ENCODE results near the gene ITGB1BP2.
"Not testable (repeated sequence)": the region's sequence is repeated elsewhere in the genome, so short reads cannot be mapped to it uniquely, and the experiment has no call there.

Gene ITGB1BP2

DNA sequence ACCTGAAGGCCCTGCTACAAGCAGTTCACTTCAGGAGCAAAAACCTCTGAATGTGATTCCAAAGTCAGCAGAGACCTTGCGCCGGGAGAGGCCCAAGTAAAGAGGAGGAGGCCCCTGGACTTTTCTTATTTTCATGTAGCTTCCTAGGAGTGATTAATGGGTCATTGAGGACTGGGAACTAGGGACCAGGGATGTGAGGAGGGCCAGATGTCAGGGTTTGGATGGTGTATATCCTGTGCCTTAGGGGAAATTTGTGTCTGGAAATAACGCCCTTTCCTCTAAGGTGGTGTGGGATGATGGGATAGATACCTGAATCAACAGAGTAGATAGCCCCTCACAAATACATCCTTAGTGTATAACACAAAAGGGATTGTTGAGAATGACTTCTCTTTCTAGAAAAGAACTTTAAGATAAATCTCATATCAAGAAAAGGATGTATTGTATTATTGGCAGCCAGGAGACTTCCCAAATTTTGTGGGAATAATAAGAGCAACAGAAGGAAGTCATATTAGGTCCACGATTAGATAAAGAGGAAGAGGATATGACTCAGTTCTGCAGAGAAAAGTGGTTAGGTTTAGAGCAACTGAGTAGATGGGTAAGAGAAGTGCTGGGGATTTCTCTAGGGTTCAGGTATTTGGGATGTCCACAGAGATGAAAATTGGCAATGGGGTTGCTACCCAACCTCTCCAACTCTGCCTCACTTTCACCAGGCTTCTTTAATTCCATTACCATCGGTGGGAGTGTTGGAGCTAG, 1.1 kb downstream of the ITGB1BP2 start:
- DNase-seq = no peak

DNA sequence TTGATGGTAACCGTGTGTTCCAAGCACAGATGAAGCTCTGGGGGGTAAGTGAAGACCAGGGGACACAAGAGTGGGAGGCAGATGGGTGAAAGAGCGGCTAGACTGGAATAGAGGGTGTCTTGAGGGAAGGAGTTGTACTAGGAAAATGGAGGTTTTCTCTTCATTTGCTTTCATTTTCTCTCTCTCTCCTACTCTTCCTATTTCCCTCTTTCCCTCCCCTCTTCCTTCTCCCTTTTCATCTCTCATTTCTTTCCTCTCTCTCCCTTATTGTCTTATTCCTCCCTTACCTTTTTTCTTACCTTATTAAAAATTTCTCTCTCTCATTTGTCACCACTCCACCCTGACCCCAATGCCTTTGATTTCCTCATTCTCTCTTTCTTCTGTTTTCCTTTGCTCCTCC, 3.0 kb downstream of the ITGB1BP2 start:
- no peak for DNase-seq

DNA sequence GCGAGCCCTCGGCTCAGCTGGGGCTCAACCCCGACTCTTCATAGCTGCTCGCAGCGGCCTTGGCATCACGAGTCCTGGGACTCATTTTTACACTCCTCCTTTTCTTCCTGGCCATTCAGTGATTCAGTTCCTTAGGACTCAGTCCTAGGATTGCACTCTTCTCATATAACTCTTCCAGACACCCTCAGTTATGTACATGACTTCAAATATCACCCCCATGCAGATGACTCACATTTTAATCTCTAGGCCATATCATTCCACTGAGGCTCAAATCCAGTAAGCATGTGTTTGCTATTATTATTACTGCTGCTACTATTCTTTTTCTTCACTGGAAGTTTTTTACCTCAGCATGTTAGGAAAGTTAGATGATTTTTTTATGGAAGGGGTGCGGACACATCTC, 14.4 kb downstream of the ITGB1BP2 start:
- peak; percentile 77 for DNase-seq

DNA sequence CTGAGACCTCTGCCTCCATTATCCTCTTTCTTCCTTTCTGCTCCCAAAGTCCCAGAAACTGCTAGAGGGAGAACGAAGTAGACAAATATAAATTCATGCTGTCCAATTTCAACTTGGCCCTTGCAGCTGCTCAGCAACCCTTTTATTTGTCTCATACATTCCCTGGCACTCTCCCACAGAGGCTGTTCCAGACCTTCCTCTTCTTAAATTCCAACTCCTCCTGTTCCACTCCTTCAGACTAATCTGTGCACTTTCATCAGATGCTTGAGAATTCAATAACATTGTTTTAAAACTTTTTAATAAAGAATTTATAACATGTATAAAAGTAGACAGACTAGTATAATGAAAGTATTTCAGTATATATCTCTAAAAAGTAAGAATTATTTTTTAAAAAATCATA, 15.4 kb downstream of the ITGB1BP2 start:
- DNase-seq = peak; percentile 2

DNA sequence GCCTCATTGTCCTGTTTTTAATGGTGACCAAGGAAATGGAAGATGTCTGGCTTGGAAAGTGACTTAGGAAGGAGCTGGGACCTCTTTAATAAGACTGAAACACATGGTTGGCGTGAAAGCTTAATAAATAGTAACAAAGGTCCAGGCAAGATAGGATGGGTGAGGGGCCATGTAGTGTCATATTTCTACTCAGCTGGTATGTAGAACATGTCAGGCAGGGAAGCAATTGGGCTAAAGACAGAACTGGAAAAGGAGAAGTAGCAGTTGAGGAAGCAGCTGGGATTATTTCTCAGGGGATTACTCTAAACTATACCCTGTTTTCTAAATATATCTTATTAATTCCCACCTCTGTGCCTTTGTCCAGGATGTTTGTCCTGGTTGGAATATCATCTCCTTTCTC, 18.6 kb downstream of the ITGB1BP2 start:
- DNase-seq = no peak

DNA sequence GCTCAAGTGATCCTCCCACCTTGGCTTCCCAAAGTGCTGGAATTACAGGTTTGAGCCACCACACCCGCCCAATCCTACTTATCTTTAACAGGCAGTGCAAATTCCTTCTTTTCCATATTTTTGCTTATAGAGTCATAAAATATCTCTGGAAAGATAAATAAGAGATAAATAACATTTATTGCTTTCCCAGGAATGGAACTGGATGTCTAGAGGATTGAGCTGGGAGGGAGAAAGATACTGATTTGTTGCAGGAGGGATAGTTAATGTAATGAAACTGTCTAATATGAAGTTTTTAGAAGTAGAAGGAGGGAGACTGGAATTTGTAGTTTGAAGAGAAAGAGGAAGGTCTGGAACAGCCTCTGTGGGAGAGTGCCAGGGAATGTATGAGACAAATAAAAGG, 20.2 kb downstream of the ITGB1BP2 start:
- no peak for DNase-seq

DNA sequence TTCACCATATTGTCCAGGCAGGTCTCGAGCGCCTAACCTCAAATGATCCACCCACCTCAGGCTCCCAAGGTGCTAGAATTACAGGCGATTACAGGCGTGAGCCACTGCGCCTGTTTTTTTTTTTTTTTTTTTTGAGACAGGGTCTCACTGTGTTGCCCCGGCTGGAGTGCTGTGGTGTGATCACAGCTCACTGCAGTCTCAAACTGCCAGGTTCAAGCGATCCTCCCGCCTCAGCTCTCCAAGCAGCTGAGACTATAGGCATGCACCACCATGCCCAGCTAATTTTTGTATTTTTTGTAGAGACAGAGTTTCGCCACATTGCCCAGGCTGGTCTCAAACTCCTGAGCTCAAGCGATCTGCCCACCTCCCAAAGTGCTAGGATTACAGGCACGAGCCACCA, 22.9 kb downstream of the ITGB1BP2 start:
- not testable (repeated sequence) for DNase-seq

DNA sequence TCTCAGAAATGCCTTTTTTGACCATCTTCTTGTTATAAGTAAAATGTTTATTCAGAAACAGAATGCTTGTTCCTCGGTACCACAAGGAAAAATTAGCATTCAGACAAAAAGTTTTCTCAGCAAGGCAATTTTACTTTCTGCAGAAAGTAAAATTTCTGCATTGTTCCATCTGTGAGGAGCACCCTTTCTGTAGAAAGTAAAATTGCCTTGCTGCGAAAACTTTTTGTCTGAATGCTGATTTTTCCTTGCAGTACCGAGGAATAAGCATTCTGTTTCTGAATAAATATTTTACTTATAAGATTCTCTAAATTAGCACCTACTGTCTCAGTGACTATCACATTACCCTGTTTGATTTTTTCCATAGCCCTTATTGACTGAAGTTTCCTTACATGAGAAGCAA, 24.8 kb downstream of the ITGB1BP2 start:
- no peak for DNase-seq

DNA sequence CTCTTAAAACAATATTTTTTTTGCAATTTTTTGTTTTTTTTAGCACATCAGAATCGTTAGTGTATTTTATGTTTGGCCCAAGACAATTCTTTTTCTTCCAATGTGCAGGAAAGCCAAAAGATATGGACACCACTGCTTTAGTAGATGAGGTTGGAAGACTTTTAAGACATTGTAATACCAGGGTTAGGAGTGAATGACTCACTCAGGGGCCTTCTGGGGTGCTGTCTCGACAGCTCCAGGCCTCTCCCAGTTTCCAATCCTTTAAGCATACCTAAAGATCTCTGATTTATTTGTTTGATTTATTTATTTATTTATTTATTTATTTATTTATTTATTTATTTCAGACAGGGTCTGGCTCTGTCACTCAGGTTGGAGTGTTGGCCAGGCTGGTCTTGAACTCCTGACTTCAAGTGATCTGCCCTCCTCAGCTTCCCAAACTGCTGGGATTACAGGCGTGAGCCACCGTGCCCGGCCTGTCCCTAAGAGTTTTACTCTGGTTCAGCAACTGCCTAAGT, 47.7 kb downstream of the ITGB1BP2 start:
- not testable (repeated sequence) for DNase-seq

DNA sequence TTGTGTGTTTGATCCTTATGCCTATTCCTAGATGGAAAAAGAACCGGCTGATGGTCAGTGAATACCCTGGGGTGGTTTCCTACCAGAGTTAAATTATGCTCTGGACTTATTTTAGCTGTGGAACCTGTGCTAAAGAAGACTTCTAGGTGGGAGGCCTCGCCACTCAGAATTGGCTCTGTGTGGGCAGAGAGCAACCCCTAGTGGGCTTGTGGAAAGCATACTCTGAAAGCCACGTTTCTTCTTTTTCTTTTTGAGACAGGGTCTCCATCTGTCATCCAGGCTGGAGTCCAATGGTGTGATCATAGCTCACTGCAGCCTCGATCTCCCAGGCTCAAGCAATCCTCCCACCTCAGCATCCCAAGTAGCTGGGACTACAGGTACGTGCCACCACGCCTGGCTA, 48.3 kb downstream of the ITGB1BP2 start:
- not testable (repeated sequence) for DNase-seq

DNA sequence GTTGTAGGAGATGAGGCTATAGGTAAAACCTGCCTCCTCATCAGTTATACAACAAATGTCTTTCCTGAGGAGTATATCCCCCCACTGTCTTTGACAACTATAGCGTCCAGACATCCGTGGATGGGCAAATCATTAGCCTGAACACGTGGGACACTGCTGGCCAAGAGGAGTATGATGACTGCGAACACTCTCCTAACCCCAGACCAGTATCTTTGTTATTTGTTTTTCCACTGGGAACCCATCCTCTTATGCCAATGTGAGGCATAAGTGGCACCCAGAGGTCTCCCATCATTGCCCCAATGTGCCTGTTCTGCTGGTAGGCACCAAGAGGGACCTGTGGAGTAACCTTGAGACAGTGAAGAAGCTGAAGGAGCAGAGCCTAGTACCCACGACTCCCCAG, 50.9 kb downstream of the ITGB1BP2 start:
- not testable (repeated sequence) for DNase-seq
